Stimulated activated CD8-positive, alpha-beta memory T cell treated with anti-CD3 and anti-CD28 coated beads, Interleukin-7, amount 100 ng/mL, for 48 hours (primary cell): ENCODE measurements around the gene TMEM120B.

Source experiments
- DNase-seq, 2 donors: peaks; one replicate each; pipeline ENCODE4 v3.0.0-alpha.2; 2020; ENCODE audit warnings: low read depth in 1 of 2; ENCODE audit errors: extremely low read depth in 1 of 2

The TMEM120B gene

DNA sequence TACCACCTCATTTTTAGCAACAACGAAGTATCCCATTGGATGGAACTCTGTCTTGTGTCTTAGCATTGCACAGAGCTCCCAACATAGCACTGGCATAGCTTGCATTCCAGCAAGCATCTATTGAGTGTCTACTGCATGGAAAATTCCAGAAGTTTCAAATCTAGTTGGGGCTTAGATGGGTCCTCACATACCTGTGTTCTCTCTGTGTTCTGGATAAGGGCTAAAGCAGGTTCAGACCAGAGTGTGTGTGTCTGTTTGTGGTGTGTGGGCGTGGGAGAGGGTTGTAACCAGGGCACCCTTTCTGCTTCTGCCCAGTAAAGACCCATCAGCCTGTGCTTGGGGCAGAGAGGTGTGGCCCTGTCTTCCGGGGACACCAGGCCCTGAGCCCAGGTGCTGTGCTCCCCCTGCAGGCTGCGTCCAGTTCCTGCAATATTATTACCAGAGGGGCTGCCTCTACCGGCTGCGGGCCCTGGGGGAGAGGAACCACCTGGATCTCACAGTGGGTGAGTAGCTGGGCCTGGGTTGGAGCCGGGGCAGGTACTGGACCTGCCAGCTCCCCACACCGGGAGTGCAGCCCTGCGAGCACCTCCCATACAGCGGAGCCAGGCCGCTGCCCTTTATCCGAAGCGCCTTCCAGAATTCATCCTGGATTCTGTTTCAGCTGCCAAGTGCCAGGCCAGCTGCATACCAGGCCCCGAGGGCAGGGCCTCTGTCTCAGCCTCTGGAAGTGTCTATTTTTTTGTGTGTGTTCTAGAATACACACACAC, 60.6 kb downstream of the TMEM120B start:
- peak; percentile 60 to 67 for DNase-seq

DNA sequence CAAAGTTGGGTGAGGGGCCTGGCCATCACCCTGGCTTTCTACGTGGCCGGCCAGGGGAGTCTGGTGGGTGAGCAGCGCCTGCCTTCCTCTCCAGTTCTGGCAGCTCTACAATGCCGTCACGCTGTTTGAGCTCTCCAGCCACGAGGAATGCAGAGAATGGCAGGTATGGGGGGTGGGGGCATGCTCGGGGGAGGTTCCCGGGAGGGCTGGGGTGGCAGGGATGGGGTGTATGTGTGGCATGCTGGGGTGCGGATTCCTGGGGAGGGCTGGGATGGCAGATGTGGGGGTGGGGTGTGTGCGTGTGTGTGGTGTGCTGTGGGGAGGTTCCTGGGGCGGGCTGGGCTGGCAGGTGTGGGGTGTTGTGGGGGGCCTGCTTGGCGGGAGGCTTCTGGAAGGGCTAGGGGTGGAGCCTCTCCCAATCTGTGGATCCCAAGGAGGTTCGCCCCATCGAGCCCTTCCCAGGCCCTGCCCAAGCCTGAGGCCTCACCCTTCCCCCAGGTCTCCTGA, 62.5 kb downstream of the TMEM120B start:
- no peak for DNase-seq

DNA sequence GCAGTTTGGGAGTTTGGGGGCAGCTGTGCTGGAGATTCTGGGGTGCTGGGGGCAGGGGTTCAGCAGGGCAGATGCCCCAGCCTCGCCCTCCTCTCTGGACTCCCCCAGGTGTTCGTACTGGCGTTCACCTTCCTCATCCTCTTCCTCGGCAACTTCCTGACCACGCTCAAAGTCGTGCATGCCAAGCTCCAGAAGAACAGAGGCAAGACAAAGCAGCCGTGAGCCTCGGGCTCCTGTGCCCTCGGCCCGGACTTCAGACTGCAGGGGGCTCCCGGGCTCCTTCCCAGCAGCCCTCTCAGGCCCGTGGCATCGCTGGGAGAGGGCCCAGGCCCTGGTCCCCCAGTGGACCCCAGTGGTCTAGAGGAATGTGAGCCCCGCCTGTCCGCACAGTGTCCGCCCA, 62.9 kb downstream of the TMEM120B start:
- DNase-seq = no peak

DNA sequence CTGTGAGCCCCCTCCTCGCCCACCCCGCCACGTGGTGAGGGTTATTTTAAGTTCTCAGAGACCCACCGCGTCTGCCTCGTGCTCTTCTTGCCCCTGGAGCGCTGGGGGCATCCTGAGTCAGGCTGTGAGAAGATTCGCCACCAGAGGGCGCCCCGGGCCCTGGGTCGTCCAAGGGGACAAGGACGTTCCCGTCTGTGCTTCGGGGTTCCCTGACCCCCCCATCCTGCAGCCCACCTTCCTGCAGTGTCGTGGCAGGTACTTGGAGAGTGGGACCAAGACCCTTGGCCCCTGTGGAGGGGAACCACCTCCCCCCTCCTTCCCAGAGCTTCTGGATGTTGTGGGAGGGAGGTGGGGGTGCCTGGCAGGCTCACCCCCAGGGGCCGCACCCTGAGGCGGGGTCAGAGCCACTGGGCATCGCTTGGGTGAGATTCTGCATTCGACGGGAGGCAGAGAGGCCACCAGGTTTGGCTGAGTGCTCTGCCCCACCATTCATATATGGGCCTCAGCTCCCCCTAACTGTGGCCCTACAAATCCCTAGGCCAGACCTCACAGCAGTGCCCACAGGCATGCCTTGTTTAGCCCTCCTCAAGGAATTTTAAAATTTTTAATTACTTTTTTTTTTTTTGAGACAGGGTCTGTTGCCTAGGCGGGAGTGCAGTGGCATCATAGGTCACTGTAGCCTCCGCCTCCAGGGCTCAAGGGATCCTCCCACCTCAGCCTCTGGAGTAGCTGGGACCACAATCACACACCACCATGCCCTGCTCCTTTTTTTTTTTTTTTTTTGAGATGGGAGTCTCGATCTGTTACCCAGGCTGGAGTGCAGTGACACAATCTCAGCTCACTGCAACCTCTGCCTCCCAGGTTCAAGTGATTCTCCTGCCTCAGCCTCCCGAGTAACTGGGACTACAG, 63.9 kb downstream of the TMEM120B start:
- DNase-seq = peak; percentile 71 to 86

DNA sequence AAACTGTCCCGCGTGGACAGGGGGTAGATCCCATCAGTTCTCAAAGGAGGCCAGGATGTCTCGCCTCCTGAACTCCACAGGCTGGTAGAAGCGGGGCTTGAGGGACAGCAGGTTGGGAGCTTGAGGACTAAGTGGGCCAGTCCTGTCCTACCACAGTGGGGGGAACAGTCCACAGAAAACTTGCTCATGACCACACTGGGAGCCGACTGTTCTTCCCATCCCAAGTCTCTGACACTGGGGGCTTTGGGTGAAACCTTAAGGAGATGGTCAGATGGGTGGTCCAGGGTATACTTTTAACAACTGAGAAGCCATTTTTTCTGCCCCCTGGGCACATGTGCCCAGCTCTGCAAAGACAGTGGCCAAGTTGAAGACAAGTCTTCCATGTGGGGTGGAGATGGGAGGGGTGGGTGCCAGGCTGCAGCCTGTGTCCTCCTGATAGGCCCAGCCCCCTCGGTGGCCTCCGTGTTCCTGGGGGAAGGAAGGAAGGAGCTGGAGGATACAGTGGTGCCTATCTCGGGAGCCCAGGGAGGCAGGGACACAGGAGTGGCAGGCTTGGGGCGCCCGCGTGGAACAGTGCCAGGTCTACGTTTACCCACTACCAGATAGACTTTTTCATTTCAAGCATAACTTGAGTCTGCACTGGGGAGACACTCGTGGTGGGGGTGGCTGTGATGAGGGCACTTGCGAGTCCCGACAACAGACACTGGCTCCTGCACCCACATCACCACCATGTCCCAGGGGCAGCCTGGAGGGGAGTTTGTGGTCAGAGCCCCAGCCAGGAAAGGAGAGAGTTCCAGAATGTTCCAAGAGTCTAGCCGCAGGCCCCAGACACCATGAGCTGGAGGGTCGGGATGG, 66.2 kb downstream of the TMEM120B start:
- DNase-seq = no peak

DNA sequence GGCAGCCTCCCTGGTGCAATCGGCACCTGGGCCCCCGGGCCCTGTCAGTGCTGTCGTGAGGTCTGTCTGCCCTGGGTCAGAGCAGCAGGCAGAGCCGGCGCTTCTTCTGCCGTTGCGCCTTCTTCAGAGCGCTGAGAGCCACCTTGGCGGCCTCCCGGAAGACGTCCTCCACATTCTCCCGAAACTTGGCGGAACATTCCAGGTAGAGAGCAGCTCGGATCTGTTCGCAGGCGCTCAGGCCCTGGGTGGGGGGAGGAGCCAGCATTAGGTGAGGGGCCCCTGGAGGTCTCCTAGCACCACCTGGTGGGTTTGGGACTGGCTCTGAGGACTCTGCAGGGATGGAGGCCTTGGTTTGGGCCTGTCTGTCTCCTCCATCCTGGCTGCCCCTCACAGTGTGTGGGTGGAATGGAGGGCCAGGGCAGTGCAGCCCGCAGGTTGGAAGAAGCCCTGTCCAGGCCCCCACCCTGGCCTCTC, 66.9 kb downstream of the TMEM120B start:
- DNase-seq = no peak

DNA sequence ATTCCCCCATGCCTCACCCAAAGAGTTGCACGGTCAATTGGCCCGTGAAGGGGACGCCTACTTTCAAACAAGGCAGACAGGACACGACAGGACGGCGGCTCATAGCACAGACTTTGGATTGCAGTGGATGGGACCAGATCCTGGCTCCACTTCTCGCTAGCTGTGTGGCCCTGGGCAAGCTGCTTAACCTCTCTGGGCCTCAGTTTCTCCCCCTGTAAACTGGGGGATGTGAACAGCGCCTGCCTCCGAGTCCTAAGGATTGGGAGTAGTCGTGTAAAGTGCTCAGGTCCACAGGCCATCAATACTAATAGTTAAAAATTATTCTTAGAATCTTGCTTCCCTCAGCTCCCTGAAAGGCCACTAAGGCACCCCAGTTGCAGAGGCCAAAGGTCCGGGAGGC, 67.9 kb downstream of the TMEM120B start:
- no peak for DNase-seq

DNA sequence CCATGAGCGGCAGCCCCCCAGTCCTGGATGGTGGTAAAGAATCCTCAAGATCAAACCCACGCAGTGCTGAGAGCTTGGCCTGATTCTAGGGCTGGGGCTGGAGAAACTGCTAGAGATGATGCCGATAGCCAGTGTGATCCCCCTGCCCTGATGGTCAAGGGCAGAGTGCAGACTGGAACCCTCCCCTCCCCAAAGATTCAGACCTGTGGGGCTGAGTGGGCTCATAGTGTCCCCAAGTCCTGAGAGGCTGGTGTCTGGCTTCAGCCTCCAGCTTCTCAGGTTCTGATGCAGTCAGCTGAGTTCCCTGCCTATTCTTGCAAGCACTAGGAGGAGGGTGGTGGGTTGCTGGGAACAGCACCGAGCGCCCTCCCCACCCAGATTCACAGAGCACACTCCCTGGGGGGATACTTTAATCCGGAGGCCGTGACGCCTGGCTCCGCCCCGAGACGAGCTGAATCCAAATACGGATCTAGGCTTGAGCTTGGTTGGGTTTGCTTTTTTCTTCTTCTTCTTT, 69.0 kb downstream of the TMEM120B start:
- DNase-seq = no peak

DNA sequence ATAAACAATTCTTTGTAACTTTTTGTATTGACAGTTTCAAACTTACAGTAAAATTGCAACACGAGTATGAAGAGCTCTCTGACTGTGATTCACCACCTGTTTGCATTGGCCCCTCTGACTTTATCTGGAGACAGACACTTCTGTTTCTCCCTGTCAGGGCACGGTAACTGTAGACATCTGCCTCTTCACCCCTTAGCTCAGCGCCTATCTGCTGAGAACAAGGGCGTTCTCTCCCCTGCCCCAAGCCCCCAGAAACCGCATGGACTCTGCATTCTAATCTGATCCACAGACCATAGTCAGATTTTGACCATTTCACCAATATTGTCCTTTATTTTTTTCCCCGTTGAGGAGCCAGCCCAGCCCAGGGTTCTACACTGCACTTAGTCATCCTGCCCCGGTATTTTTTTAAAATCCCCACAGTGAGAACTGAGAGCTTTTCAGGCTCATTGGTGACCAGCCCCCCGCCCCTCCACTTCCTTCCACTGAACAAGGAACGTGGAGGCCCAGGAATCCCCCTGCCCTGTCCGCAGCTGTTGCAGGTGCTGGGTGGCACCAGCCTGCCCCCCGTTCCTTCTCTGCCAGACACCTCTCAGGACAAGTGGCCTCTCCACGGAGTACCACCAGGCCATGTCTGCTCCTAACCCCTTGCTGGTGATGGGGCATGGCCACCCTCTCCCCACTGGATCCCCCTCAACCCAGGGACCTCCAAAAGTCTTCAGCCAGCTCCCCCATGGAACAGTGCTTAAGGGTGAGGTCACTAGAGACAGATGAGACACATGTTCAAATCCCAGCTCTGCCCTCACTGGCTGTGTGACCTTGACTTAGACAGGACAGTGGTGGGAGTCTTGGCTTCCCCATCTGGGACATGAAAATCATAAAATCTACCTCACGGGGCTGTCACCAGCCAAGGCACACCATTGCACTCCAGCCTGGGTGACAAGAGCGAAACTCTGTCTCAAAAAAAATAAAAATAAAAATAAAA, 69.7 kb downstream of the TMEM120B start:
- DNase-seq = no peak

DNA sequence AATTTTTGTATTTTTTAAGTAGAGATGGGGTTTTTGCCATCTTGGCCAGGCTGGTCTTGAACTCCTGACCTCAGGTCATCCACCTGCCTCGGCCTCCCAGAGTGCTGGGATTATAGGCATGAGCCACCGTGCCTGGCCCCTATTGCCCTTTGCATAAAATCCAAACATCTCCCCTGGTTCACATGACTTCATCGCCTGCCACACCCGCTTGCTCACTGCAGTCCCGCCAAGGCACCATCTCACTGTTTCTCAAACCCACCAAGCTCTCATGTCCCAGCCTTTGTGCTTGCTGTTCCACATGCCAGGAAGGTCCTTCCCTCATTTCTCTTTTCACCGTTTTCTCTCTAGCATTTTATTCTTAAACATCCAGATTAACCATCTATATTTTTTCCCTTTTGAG, 71.2 kb downstream of the TMEM120B start:
- no peak for DNase-seq

DNA sequence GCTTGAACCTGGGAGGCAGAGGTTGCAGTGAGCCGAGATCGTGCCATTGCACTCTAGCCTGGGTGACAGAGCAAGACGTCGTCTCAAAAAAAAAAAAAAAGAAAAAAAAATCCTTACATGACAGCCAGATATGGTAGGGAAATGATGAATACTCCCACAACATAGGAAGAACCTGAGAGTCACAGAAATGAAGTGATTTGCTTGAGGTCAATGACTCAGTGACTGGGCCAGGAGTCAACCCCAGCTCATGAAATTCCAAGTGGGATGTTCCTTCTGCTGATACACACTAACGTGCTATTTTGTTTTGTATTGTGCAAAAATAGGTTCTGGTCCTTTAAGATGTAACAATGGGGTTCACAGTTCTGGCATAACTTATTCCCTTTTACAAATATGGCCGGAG, 71.9 kb downstream of the TMEM120B start:
- no peak for DNase-seq

DNA sequence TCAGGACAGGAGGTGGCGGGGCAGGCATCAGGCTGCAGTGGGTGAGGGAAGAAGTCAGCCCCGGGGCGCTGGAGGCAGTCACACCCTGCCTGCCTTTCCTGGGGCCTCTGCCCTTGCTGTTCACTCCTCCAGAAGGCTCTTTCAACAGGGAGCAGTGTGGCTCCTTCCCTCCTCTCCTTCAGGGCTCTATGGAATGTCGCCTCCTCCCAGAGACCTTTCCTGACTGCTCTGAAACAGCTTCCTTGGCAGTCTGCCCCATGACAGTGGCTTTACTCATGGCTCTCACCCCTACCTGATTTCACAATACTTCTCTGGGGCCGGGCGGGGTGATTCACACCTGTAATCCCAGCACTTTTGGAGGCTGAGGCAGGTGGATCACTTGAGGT, 73.9 kb downstream of the TMEM120B start:
- DNase-seq = no peak

DNA sequence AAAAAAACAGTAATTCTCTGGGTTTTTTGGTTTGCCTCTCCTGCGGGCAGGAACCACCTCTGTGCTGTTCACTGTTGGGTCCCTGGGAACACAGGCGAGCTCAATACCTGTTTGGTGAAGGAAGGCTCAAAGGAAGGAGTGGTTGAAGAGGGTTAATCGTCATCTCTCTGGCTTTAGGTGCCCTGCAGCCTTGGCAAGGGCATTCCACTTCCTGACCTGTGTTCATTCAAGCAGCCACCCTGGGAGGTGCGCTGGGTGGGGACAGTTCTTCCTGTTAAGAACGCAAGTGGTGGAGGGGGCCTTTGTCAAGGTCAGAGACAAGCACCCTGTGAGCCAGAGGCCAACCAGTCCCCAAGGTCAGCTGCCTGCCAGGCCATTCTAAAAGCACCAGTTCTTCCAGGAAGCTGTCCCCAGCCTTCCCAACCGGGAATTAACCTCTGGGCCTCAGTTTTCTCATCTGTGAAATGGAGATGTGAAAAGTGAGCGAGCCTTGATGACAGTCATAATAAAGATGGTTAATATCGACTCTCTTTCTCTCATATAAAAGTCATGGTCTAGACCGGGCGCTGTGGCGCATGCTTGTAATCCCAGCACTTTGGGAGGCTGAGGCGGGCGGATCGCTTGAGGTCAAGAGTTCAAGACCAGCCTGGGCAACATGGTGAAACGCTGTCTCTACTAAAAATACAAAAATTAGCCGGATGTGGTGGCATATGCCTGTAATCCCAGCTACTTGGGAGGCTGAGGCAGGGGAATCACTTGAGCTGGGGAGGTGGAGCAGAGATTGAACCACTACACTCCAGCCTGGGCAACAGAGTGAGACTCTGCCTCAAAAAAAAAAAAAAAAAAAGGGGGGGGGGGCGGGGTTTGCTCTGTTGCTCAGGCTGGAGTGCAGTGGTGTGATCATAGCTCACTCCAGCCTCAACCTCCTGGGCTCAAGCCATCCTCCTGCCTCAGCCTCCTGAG, 74.8 kb downstream of the TMEM120B start:
- no peak for DNase-seq

DNA sequence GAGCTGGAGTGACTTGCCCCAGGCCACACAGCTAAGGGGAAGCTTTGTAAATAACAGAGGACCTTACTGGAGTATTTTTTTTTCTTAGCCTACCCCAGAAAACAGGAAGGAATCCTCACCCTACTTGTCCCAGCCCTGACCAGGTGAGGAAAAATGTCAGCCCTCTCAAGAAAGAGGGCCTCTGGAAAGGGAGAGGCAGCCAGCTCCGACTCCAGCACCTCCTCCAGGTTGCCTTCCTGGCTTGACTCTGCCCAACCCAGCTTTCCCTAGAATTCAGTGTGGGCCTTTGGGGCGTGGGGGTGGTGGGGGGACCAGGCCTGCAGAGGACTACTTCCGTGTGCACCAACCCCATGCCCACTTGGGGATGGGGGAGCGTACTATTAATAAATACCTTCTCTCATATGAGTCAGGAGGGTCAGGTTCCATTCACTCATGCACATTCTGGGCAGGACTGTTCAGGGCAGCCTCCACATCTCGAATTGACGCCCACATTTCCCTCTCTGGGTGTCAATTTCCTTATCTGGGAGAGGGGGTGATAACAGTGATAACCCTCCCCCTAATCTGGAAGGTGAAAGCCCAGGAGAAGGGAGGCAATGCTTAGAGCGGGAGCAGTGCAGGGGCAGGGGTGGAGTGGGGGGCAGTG, 75.7 kb downstream of the TMEM120B start:
- DNase-seq = no peak

DNA sequence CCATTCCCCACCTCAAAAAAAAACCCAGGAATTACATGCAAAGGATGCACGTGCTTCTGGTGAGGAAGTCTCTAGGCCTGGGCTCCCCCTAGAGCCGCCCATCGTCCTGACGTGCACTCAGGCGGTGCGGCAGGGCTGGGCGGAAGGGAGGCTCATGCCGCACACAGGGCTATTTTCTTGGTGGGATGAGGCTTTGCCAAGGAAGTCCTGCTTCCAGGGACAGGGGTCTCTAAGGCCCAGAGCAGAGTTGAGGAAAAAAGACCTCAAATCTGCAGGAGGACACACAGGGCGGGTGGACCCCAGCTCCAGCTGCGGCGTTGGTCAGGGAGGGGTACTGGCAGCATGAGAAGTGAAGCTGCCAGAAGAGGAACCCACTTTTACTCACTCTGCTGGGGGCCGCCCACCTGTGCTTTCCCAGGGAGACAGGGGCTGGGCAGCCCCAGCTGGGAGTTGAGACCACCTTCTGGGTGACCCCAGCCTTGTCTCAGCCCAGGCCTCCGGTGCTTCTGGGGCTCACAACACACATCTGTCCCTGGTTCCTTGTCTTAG, 76.8 kb downstream of the TMEM120B start:
- DNase-seq = no peak

DNA sequence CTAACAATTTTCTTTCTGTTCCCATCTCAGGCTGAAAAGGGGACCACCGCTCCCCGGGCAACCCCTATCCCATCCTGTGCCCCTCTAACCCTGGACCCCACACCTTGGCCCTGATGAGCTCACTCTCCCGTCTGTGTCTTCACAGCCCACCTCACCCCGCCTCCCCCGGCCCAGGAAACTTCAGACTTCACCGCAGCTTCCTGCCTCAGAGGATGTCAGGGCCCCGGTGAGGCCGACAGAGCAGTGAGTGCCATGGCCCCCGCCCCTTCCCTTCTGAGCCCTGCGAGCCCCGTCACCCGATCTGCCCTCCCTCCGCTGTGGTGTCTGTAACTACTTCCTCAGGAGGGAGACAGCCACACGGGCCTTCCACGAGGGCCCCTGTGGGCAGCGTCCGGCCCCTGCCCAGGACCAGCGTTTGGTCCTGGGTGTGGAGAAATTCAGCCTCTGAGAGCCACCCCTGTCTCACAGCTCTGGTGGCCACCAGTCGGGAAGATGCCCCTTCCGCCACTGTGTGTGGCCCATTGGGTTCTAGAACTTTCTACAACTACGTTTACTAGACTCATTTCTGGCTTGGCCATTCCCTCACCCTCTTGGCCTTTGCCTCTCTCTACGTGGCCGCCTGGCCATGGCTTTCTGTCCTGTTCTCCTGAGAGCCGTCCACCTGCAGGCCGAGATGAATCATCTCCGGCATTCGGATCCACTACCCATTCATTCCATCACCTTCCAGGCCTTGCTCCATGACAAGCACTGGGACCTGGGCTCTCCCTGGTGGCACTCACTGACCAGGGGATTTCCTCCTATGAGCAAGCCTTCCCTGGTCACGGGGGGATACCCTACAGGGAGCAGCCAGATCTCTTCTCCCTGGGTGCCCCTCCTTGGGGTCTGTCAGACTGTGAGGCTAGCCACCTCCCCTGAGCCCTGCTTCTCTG, 77.5 kb downstream of the TMEM120B start:
- peak; percentile 86 to 93 for DNase-seq
